Inferior parietal cortex (tissue), 1 donor: Measurements from ENCODE around the gene SYT6.
"Not testable (repeated sequence)": the region's sequence is repeated elsewhere in the genome, so short reads cannot be mapped to it uniquely, and the experiment has no call there.

Experiments used
- DNase-seq: peaks from one replicate; pipeline ENCODE4 v3.0.0-alpha.2; 2016; ENCODE audit errors: extremely low spot score

The SYT6 gene

GRCh38 chr1:114075546-114076242 is 78.0 kb downstream of the SYT6 start:
- DNase-seq: no peak

GRCh38 chr1:114075105-114075504 is 78.6 kb downstream of the SYT6 start:
- DNase-seq: no peak

GRCh38 chr1:114072246-114072645 is 81.4 kb downstream of the SYT6 start:
- no peak for DNase-seq

GRCh38 chr1:114069762-114070161 is 83.9 kb downstream of the SYT6 start:
- DNase-seq: not testable (repeated sequence)

GRCh38 chr1:114068684-114069083 is 85.0 kb downstream of the SYT6 start:
- not testable (repeated sequence) for DNase-seq

- DNase-seq: not testable (repeated sequence)
Measured at GRCh38 chr1:114065671-114066070, 88.0 kb downstream of the SYT6 start.

GRCh38 chr1:114063544-114063943 is 90.1 kb downstream of the SYT6 start:
- DNase-seq: no peak

- no peak for DNase-seq
Measured at GRCh38 chr1:114062477-114063099, 91.1 kb downstream of the SYT6 start.

GRCh38 chr1:114061121-114061830 is 92.4 kb downstream of the SYT6 start:
- DNase-seq: no peak

GRCh38 chr1:114058236-114058635 is 95.4 kb downstream of the SYT6 start:
- not testable (repeated sequence) for DNase-seq

- no peak for DNase-seq
Measured at GRCh38 chr1:114054148-114054547, 99.5 kb downstream of the SYT6 start.

GRCh38 chr1:114048232-114048631 is 105.4 kb downstream of the SYT6 start:
- DNase-seq: no peak

GRCh38 chr1:114043548-114043947 is 110.1 kb downstream of the SYT6 start:
- no peak for DNase-seq

- DNase-seq: no peak
Measured at GRCh38 chr1:114043054-114043453, 110.6 kb downstream of the SYT6 start.

- no peak for DNase-seq
Measured at GRCh38 chr1:114040273-114041015, 113.2 kb downstream of the SYT6 start.
